T-cell (primary cell): ENCODE data around the gene WDR7. TPM values are rescaled to one million over a fixed set of nuclear protein-coding genes. Genes with fewer than 3 reads are reported as not detected.

Experiments used
- ATAC-seq, 4 experiments: fragments of 200-7000 bp in 3 of 4; fragments of 150-1000 bp in 1 of 4; cut with Tn5 transposase; replicated peaks in 1 of 4; 1 replicate in 3 of 4; 2 replicates in 1 of 4; pipeline ENCODE4 v1.10.0; 2021; ENCODE audit warnings: moderate library complexity in 3 of 4, mild to moderate bottlenecking in 2 of 4, moderate number of reproducible peaks in 1 of 4
- CTCF ChIA-PET, 2 donors: fragments of 300-600 bp; sonication (Branson Sonifier 250); formaldehyde crosslinking; loops; one replicate each; lab custom pipeline; 2022; ENCODE audit warnings: antibody characterized with exemption in 2 of 2; lab: Charles Lee
- POLR2A ChIA-PET, 2 donors: fragments of 300-600 bp; sonication (Branson Sonifier 250); formaldehyde crosslinking; loops; one replicate each; lab custom pipeline; 2022; ENCODE audit warnings: antibody characterized with exemption in 2 of 2; lab: Charles Lee
- DNase-seq, 35 experiments: peaks; one replicate each; pipeline versions ENCODE4 v3.0.0 to v3.0.0-alpha.2; 2013 to 2023
- H3K27ac ChIP-seq: one replicate; pipeline ENCODE4 v1.5.1; 2013; ENCODE audit warnings: low read length
- H3K27me3 ChIP-seq, 2 experiments: replicated peaks in 1 of 2; 1 replicate in 1 of 2; 2 replicates in 1 of 2; pipeline versions ENCODE4 v1.6.1 to v1.7.0; 2013; ENCODE audit warnings: low read length in 1 of 2, mixed read lengths in 1 of 2; ENCODE audit not compliant: control insufficient read depth in 2 of 2, insufficient read depth in 2 of 2; ENCODE audit errors: extremely low read depth in 1 of 2
- H3K36me3 ChIP-seq, 2 donors: 1 replicate in 1 of 2; 2 replicates in 1 of 2; pipeline versions ENCODE4 v1.6.1 to v1.7.0; 2013; ENCODE audit warnings: low read length in 1 of 2; ENCODE audit not compliant: control insufficient read depth in 2 of 2, insufficient read depth in 1 of 2; ENCODE audit errors: extremely low read depth in 1 of 2
- H3K4me1 ChIP-seq, 2 experiments: 1 replicate in 1 of 2; 2 replicates in 1 of 2; pipeline versions ENCODE4 v1.6.1 to v1.7.0; 2013; ENCODE audit warnings: low read length in 2 of 2, mixed read lengths in 1 of 2; ENCODE audit not compliant: insufficient read depth in 2 of 2, control insufficient read depth in 1 of 2; ENCODE audit errors: extremely low read depth in 1 of 2
- H3K4me3 ChIP-seq, 2 donors: 1 replicate in 1 of 2; 2 replicates in 1 of 2; pipeline versions ENCODE4 v1.5.1 to v1.7.0; 2013; ENCODE audit warnings: mild to moderate bottlenecking in 2 of 2, low read length in 1 of 2, moderate library complexity in 1 of 2; ENCODE audit not compliant: control insufficient read depth in 1 of 2; ENCODE audit errors: extremely low read depth in 1 of 2
- H3K9me3 ChIP-seq: 2 replicates; pipeline ENCODE4 v1.7.0; 2013
- H3K27ac Mint-ChIP-seq, 2 donors: one replicate each; pipeline ENCODE4 v1.8.0; 2020 to 2021; ENCODE audit warnings: mild to moderate bottlenecking in 2 of 2, mixed read lengths in 2 of 2
- H3K27me3 Mint-ChIP-seq, 2 donors: one replicate each; pipeline ENCODE4 v1.8.0; 2021 to 2022; ENCODE audit warnings: mixed read lengths in 2 of 2
- H3K36me3 Mint-ChIP-seq: one replicate; pipeline ENCODE4 v1.8.0; 2021; ENCODE audit warnings: mixed read lengths
- H3K4me1 Mint-ChIP-seq, 3 donors: one replicate each; pipeline ENCODE4 v1.8.0; 2020 to 2022; ENCODE audit warnings: mixed read lengths in 3 of 3, mild to moderate bottlenecking in 1 of 3
- H3K4me3 Mint-ChIP-seq, 3 donors: one replicate each; pipeline ENCODE4 v1.8.0; 2020 to 2022; ENCODE audit warnings: mild to moderate bottlenecking in 3 of 3, mixed read lengths in 3 of 3, moderate library complexity in 3 of 3
- H3K9me3 Mint-ChIP-seq, 3 donors: one replicate each; pipeline ENCODE4 v1.8.0; 2020 to 2022; ENCODE audit warnings: mixed read lengths in 3 of 3
- WGBS: methylation state at CpG from one replicate; pipeline ENCODE4 v1.1.5; 2013; ENCODE audit warnings: missing lambda C conversion rate; ENCODE audit not compliant: insufficient coverage; 5-methylcytosine and 5-hydroxymethylcytosine counted together
- total RNA-seq, 35 experiments: library from RNA in 6 of 35; stranded (reverse) in 6 of 35; fragments of 120-200 nt in 1 of 35; gene quantifications; one replicate each; pipeline versions ENCODE4 v1.2.1 to v1.2.4 and lab custom pipeline; 2013 to 2026

Gene WDR7
- 10 to 100 TPM; 35.9 to 65.6 (median 41.5) TPM for total RNA-seq
- total RNA-seq (2013), result 75.6 TPM
- total RNA-seq (lab: John Stamatoyannopoulos, UW), result 42.9 to 94.8 (median 66.9) reads per million in 29 experiments

DNA sequence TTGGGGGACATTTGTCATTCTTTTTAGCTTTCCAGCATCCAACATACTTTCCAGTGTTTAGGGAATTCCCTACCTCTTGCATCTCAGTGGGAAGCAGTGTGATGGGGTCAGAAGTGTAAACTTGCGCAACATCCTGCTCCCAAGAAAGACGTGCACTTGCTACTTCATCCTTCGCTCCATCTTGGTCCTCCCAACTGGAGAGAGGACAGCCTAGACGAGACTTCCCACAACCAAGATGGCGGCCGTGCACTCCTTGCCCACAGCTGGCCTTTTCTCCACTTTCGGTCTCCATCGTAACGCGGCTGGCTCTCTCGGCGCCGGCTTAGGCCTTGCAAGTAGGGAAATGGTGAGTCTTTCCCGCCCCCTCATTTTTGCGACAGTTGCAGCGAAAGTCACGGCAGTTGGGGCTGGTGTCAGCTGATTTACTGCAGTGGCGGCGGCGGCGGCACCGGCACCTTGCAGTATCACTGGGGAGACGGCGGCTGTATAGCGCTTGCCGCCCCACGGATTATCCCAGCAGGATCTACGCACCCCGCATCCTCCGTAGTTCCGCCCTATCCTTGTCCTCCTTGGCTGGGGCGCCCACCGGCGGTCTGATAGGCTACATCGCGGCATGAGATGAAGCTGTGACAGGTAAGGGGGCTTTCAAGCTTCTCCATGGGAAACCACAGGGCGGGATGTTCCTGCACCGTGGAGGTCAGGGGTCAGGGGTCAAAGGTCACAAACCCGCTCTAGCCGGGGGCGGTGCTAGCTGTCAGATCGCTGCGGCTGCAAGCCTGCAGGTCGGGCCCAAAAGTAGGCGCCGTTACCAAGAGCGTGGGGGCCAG lies at the start of gene WDR7:
Gene WDR7 (plus strand): TSS at position 416 of the 827 bp plus-strand sequence. CDS start 21,157 bp downstream, outside the sequence.
- ChIA-PET CTCF (interaction anchor here (0.8 to 3.1 kb wide), 5 partner anchors 9 to 1789 kb away, joined by 3 to 16 read pairs (median 8); partner anchors contain the start of gene TXNL1 (in 1 of the 2)), POLR2A (interaction anchor here (0.8 to 1.4 kb wide), 5 partner anchors 11 to 13 kb away, joined by 3 to 5 read pairs (median 3); partner anchors contain the start of gene TXNL1 (in 1 of the 2))
- Histone ChIP-seq H3K4me3 (peak within 1 kb of the TSS; percentile 94), H3K36me3 (no peaks in the 10 kb centered on the region), H3K27ac (peak within 1 kb of the TSS; percentile 86), H3K9me3 (no peaks in the 10 kb centered on the region), H3K4me1 (peaks cover 18 to 20% of the 10 kb centered on the region in 2 experiments), H3K27me3 (no peaks in the 10 kb centered on the region)
- peaks cover 4% of the 10 kb centered on the region for H3K36me3 Mint-ChIP-seq
- H3K4me1 Mint-ChIP-seq, result peaks cover 55 to 66% (median 65%) of the 10 kb centered on the region in 3 donors
- DNase-seq (peak; percentile 82 to 97 (median 94)), ATAC-seq (peak; percentile 91 to 94 (median 92))
- H3K9me3 Mint-ChIP-seq, result peaks cover 0 to 6% (median 0%) of the 10 kb centered on the region in 3 donors
- H3K4me3 Mint-ChIP-seq, result peak within 1 kb of the TSS; percentile 89 to 97 (median 95)
- 2% methylated on average over 40 of the region's 47 CpGs for WGBS
- H3K27me3 Mint-ChIP-seq, result no peaks in the 10 kb centered on the region
- H3K27ac Mint-ChIP-seq, result peak within 1 kb of the TSS; percentile 94 to 95

GRCh38 chr18:56606618-56607017 lies 44.5 kb upstream of the WDR7 start:
- Mint-ChIP-seq H3K27me3 (no peaks in the 10 kb centered on the region), H3K4me3 (no peak overlapping the region), H3K4me1 (no peaks in the 10 kb centered on the region), H3K27ac (no peak overlapping the region), H3K36me3 (peaks cover 46% of the 10 kb centered on the region), H3K9me3 (no peaks in the 10 kb centered on the region)
- DNase-seq (no peak), ATAC-seq (no peak)
- Histone ChIP-seq H3K27me3 (no peaks in the 10 kb centered on the region), H3K4me1 (no peaks in the 10 kb centered on the region), H3K36me3 (peaks cover 5 to 48% of the 10 kb centered on the region in 2 donors), H3K27ac (no peak overlapping the region), H3K4me3 (no peak overlapping the region), H3K9me3 (no peaks in the 10 kb centered on the region)
- WGBS, result no CpG with 5 or more reads among the region's 2 CpGs
- POLR2A ChIA-PET, result interaction anchor here in 1 of 2 donors (0.5 to 0.6 kb wide), 2 partner anchors 19 to 920 kb away, joined by 3 read pairs; no protein-coding TSS in a partner anchor
- CTCF ChIA-PET, result interaction anchor here in 1 of 2 donors (0.6 kb wide), 1 partner anchor 379 kb away, joined by 3 read pairs; no protein-coding TSS in a partner anchor

DNA sequence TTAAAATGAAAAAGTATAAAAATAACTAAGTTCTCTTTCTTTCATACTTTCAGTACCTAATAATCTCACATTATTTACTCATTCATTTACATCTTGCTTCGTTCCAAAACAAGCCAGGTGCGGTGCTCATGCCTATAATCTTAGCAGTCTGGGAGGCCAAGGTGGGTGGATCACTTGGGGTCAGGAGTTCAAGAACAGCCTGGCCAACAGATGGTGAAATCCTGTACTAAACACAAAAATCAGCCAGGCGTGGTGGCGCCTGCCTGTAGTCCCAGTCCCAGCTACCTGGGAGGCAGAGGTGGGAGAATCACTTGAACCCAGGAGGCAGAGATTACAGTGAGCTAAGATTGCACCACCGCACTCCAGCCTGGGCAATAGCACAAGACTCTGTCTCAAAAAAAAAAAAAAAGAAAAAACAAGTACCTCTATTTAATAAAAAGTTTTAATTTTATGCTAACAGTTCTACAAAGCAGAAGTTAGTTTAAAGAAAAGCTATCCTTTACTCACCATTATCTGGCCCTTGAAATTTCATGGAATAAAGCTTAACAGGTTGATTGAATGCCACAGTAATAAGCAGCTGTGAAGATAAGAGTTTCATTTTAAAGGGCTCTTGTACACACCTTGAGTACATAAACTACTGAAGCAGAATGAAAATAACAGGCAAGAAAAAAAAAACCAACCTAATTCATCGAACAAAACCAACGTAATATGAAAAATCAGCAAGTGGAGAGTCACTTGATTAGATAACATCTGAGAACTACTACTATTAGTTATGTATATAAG lies 35.2 kb upstream of the WDR7 start:
- WGBS, result no CpG with 5 or more reads among the region's 7 CpGs
- Histone ChIP-seq H3K27me3 (no peaks in the 10 kb centered on the region), H3K4me3 (no peak overlapping the region), H3K36me3 (peaks cover 0 to 57% of the 10 kb centered on the region in 2 donors), H3K9me3 (no peaks in the 10 kb centered on the region), H3K27ac (no peak overlapping the region), H3K4me1 (no peaks in the 10 kb centered on the region)
- POLR2A ChIA-PET, result interaction anchor here (0.6 to 0.7 kb wide), 4 partner anchors 13 to 208 kb away, joined by 3 to 9 read pairs (median 6); no protein-coding TSS in a partner anchor
- Mint-ChIP-seq H3K27me3 (no peaks in the 10 kb centered on the region), H3K27ac (no peak overlapping the region), H3K4me1 (peaks cover 0 to 9% (median 2%) of the 10 kb centered on the region in 3 donors), H3K36me3 (peaks cover 54% of the 10 kb centered on the region), H3K4me3 (no peak overlapping the region), H3K9me3 (no peaks in the 10 kb centered on the region)
- DNase-seq (no peak), ATAC-seq (no peak)
- CTCF ChIA-PET, result interaction anchor here (0.6 to 1.1 kb wide), 4 partner anchors 11 to 85 kb away, joined by 3 to 6 read pairs (median 4); no protein-coding TSS in a partner anchor

DNA sequence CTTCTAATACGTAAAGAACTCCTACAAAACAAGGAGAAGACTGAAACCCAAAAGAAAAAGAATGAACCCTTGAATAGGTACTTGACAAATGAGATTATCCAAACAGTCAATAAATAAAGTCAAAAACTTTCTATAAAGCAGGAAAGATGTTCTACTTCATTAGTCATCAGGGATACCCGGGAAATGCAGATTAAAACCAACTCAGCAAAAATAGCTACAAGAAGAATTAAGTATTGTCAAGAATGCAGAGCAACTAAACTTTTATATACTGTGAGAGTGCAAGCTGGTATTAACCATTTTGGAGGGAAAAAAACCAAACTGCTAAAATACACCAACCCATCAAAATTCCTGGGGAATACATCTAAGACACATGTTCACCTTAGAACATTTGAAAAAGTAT lies 23.2 kb upstream of the WDR7 start:
- no CpG with 5 or more reads among the region's 2 CpGs for WGBS
- no peaks in the 10 kb centered on the region for H3K9me3 Mint-ChIP-seq
- peaks cover 20% of the 10 kb centered on the region for H3K36me3 Mint-ChIP-seq
- no peak overlapping the region for H3K4me3 ChIP-seq
- H3K9me3 ChIP-seq, result no peaks in the 10 kb centered on the region
- DNase-seq, result no peak
- H3K4me3 Mint-ChIP-seq, result no peak overlapping the region
- no peak for ATAC-seq
- H3K27ac Mint-ChIP-seq, result no peak overlapping the region
- CTCF ChIA-PET, result interaction anchor here in 1 of 2 donors (0.5 kb wide), 1 partner anchor 1951 kb away, joined by 3 read pairs; no protein-coding TSS in a partner anchor
- POLR2A ChIA-PET, result no interaction called here
- H3K36me3 ChIP-seq, result peaks cover 0 to 7% of the 10 kb centered on the region in 2 donors
- no peaks in the 10 kb centered on the region for H3K4me1 ChIP-seq
- H3K4me1 Mint-ChIP-seq, result peaks cover 64 to 76% (median 70%) of the 10 kb centered on the region in 3 donors
- no peaks in the 10 kb centered on the region for H3K27me3 ChIP-seq
- H3K27ac ChIP-seq, result no peak overlapping the region
- no peaks in the 10 kb centered on the region for H3K27me3 Mint-ChIP-seq

DNA sequence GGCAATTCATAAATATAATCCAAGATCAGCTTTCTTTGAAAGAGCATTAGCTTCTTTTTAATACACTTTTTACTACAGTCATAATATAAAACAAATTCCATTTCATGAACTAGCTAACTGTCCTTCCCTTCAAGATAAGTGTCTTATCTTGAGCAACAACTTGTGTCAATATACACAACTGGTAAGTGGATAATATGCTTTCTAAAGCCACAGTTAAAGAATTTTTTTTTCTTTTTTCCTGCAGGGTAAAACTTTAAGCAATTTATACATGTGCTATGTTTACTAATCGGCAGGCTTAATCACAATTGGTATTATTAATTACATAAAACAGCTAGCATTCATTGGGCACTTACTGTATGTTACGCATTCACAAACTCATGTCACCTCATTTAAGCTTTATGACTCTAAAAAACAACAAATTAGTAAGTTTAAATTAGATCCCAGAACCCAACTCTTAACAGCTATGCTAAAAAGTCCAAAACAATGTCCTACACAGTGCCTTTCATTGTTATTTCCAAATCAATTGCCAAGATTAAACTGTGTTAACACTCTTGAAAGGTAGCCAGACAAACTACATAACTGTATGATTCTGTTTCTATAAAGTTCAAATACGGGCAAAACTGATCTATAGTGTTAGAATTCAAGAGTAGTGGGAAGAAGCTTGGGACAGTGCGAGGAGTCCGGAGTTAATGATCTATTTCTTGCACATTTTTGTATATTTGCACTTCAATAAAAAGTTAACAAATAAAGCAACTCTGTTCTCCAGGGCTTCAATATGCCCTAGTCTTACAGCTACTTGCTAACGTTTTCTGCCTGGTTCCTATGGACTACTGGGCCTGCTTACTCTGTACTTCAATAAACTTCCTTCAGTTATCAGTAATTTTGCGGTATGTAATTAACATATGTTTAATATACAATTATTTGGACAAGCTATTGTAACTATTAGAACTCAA lies 18.8 kb upstream of the WDR7 start:
- peaks cover 0 to 12% of the 10 kb centered on the region in 2 experiments for H3K4me1 ChIP-seq
- no peaks in the 10 kb centered on the region for H3K27me3 ChIP-seq
- H3K36me3 ChIP-seq, result no peaks in the 10 kb centered on the region
- no peak overlapping the region for H3K4me3 ChIP-seq
- H3K9me3 Mint-ChIP-seq, result no peaks in the 10 kb centered on the region
- ATAC-seq (no peak), DNase-seq (no peak)
- H3K27me3 Mint-ChIP-seq, result no peaks in the 10 kb centered on the region
- H3K4me1 Mint-ChIP-seq, result peaks cover 89 to 91% (median 90%) of the 10 kb centered on the region in 3 donors
- H3K4me3 Mint-ChIP-seq, result no peak overlapping the region
- no peak overlapping the region for H3K27ac ChIP-seq
- ChIA-PET CTCF (interaction anchor here in 1 of 2 donors (1.5 kb wide), 1 partner anchor 15 kb away, joined by 3 read pairs; no protein-coding TSS in a partner anchor), POLR2A (interaction anchor here (0.6 to 1.2 kb wide), 3 partner anchors 16 to 265 kb away, joined by 3 to 4 read pairs (median 3); no protein-coding TSS in a partner anchor)
- WGBS, result no CpG with 5 or more reads among the region's 7 CpGs
- H3K36me3 Mint-ChIP-seq, result peaks cover 32% of the 10 kb centered on the region
- no peaks in the 10 kb centered on the region for H3K9me3 ChIP-seq
- H3K27ac Mint-ChIP-seq, result no peak overlapping the region
